ENCODE measurements around the gene ZNF697.

The ZNF697 gene

DNA sequence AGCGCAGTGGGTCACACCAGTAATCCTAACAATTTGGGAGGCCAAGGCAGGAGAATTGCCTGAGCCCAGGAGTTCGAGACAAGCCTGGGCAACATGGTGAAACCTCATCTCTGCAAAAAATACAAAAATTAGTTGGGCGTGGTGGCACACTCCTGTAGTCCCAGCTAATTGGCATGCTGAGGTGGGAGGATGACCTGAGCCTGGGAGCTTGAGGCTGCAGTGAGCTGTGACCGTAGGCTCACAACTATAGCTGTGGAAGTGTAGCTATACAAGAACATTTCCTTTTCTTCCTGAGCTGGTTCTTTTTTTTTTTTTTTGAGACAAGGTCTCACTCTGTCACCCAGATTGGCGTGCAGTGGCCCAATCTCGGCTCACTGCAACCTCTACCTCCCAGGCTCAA lies 19.1 kb upstream of the ZNF697 start:
- no peak for TF ChIP-seq RAD21 (IDR thresholded peaks at IDR 0.05; ENCODE audit: low read depth)
- no peak for TF ChIP-seq TEAD4 (IDR thresholded peaks at IDR 0.05)
- no peak for TF ChIP-seq FOXM1 (IDR thresholded peaks at IDR 0.05; ENCODE audit: borderline replicate concordance, low read depth)
- TF ChIP-seq, protein P1, sequence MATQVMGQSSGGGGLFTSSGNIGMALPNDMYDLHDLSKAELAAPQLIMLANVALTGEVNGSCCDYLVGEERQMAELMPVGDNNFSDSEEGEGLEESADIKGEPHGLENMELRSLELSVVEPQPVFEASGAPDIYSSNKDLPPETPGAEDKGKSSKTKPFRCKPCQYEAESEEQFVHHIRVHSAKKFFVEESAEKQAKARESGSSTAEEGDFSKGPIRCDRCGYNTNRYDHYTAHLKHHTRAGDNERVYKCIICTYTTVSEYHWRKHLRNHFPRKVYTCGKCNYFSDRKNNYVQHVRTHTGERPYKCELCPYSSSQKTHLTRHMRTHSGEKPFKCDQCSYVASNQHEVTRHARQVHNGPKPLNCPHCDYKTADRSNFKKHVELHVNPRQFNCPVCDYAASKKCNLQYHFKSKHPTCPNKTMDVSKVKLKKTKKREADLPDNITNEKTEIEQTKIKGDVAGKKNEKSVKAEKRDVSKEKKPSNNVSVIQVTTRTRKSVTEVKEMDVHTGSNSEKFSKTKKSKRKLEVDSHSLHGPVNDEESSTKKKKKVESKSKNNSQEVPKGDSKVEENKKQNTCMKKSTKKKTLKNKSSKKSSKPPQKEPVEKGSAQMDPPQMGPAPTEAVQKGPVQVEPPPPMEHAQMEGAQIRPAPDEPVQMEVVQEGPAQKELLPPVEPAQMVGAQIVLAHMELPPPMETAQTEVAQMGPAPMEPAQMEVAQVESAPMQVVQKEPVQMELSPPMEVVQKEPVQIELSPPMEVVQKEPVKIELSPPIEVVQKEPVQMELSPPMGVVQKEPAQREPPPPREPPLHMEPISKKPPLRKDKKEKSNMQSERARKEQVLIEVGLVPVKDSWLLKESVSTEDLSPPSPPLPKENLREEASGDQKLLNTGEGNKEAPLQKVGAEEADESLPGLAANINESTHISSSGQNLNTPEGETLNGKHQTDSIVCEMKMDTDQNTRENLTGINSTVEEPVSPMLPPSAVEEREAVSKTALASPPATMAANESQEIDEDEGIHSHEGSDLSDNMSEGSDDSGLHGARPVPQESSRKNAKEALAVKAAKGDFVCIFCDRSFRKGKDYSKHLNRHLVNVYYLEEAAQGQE (IDR thresholded peaks at IDR 0.05; ENCODE audit: low read depth) = no peak
- TF ChIP-seq, protein P2, sequence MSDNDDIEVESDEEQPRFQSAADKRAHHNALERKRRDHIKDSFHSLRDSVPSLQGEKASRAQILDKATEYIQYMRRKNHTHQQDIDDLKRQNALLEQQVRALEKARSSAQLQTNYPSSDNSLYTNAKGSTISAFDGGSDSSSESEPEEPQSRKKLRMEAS (IDR thresholded peaks at IDR 0.05) = no peak
- no peak for TF ChIP-seq NFIC (IDR thresholded peaks at IDR 0.05)
- TF ChIP-seq CREB1 (IDR thresholded peaks at IDR 0.05; ENCODE audit: low read depth) = no peak
- TF ChIP-seq EGR1 (IDR thresholded peaks at IDR 0.05) = no peak
- no peak for TF ChIP-seq ZBTB7A (IDR thresholded peaks at IDR 0.05; ENCODE audit: low read depth)

DNA sequence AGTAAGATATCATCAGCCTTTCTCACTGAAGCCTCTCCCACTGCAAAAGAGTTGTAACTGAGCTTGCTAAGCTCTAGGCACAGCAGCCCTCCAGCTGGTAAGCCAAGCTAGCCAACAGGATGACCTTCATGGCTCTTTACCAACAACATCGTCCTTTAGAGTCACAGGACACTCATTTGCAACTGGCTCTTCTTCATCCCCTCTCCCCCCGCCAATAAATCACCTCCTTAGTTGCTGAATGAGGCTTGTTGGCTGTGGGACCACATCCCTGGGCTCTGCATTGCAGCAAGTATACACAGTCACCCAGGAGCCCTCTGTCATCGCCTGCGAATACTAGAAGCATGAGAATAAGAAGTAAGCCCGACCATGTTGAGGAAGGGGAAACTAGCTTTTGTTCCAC lies 16.0 kb upstream of the ZNF697 start:
- no peak for TF ChIP-seq TAF1 (IDR thresholded peaks at IDR 0.05; ENCODE audit: low read depth)
- no peak for TF ChIP-seq CREB1 (IDR thresholded peaks at IDR 0.05; ENCODE audit: low read depth)
- TF ChIP-seq TEAD4 (IDR thresholded peaks at IDR 0.05) = no peak
- TF ChIP-seq TCF12 (IDR thresholded peaks at IDR 0.05; ENCODE audit: low read depth) = no peak
- no peak for TF ChIP-seq FOXM1 (IDR thresholded peaks at IDR 0.05; ENCODE audit: borderline replicate concordance, low read depth)
- no peak for TF ChIP-seq RAD21 (IDR thresholded peaks at IDR 0.05; ENCODE audit: low read depth)
- no peak for TF ChIP-seq CEBPB (IDR thresholded peaks at IDR 0.05)
- TF ChIP-seq, protein P3, sequence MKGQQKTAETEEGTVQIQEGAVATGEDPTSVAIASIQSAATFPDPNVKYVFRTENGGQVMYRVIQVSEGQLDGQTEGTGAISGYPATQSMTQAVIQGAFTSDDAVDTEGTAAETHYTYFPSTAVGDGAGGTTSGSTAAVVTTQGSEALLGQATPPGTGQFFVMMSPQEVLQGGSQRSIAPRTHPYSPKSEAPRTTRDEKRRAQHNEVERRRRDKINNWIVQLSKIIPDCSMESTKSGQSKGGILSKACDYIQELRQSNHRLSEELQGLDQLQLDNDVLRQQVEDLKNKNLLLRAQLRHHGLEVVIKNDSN (IDR thresholded peaks at IDR 0.05) = no peak
- no peak for TF ChIP-seq EP300 (IDR thresholded peaks at IDR 0.05; ENCODE audit: borderline replicate concordance)
- TF ChIP-seq EGR1 (IDR thresholded peaks at IDR 0.05) = no peak
- TF ChIP-seq, protein P2 (IDR thresholded peaks at IDR 0.05) = no peak
- TF ChIP-seq YY1 (IDR thresholded peaks at IDR 0.05; ENCODE audit: low read depth) = no peak

DNA sequence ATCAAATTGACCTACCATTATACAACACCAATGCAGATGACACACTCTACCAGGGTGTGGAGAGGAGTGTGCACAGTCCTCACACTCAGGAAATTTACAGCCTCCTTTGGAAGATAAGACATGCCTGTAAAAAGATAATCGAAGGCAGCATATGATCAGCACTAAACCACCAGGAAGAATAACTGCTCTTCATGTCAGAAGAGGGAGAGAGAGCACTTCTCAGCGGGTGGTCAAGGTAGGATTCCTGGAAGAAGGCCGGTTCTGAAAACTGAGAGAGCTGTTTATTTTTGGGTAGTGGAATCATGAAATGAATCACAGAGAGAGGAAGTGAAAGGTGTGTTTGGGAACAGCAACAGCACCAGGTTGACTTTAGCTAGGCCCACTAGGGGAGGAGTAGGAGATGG lies 14.0 kb upstream of the ZNF697 start:
- no peak for TF ChIP-seq TAF1 (IDR thresholded peaks at IDR 0.05; ENCODE audit: low read depth)
- TF ChIP-seq TEAD4 (IDR thresholded peaks at IDR 0.05) = no peak
- TF ChIP-seq, protein P1 (IDR thresholded peaks at IDR 0.05; ENCODE audit: low read depth) = no peak
- TF ChIP-seq, protein P2 (IDR thresholded peaks at IDR 0.05) = no peak
- TF ChIP-seq, protein P3 (IDR thresholded peaks at IDR 0.05) = no peak
- TF ChIP-seq EP300 (IDR thresholded peaks at IDR 0.05; ENCODE audit: borderline replicate concordance) = no peak
- no peak for TF ChIP-seq CREB1 (IDR thresholded peaks at IDR 0.05; ENCODE audit: low read depth)
- TF ChIP-seq EGR1 (IDR thresholded peaks at IDR 0.05) = no peak
- TF ChIP-seq NFIC (IDR thresholded peaks at IDR 0.05) = no peak
- no peak for TF ChIP-seq CEBPB (IDR thresholded peaks at IDR 0.05)
- TF ChIP-seq YY1 (IDR thresholded peaks at IDR 0.05; ENCODE audit: low read depth) = no peak

DNA sequence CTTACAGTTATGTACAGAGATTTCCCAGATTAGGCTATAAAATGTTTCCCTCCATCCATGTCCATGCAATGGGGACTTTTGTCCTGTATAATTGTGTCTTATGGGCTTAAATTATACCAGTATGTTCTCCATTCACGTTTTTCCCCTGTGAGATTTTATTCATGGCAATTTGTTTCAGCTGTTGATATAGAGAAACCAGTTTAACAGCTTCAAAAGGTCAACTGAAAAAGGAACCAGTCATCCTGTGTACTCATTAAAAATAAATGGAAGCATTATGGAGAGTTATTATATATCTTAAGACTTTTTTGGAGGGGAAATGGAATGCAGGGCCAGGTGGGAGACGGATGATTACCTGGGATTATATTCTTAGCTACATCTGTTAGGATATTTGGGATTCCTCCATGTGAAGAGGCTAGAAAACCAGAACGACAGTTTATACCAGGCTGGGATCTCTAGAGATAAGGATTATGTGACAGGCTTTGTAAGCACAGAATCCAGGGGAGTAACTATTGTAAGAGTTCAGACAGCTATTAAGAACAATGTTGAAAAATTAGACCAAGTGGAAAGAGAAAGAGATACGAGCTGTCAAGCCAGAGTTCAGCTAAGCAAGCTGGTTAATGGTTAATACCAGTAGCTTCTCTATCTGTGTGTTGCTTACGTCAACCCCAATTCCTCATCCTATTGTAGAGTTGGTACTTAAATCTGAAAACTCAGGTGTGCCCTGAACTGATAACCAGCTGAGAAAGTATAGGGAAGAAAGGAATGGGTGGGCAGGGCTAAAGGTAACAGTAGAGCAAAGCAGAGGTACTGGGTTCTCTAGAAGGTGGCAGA lies 12.4 kb upstream of the ZNF697 start:
- TF ChIP-seq, protein P3 (IDR thresholded peaks at IDR 0.05) = no peak
- no peak for TF ChIP-seq TEAD4 (IDR thresholded peaks at IDR 0.05)
- TF ChIP-seq EGR1 (IDR thresholded peaks at IDR 0.05) = no peak
- TF ChIP-seq NFIC (IDR thresholded peaks at IDR 0.05) = no peak
- TF ChIP-seq RAD21 (IDR thresholded peaks at IDR 0.05; ENCODE audit: low read depth) = no peak
- no peak for TF ChIP-seq CREB1 (IDR thresholded peaks at IDR 0.05; ENCODE audit: low read depth)
- TF ChIP-seq, protein P2 (IDR thresholded peaks at IDR 0.05) = no peak
- no peak for TF ChIP-seq ZBTB7A (IDR thresholded peaks at IDR 0.05; ENCODE audit: low read depth)
- TF ChIP-seq YY1 (IDR thresholded peaks at IDR 0.05; ENCODE audit: low read depth) = no peak
- TF ChIP-seq TAF1 (IDR thresholded peaks at IDR 0.05; ENCODE audit: low read depth) = no peak

DNA sequence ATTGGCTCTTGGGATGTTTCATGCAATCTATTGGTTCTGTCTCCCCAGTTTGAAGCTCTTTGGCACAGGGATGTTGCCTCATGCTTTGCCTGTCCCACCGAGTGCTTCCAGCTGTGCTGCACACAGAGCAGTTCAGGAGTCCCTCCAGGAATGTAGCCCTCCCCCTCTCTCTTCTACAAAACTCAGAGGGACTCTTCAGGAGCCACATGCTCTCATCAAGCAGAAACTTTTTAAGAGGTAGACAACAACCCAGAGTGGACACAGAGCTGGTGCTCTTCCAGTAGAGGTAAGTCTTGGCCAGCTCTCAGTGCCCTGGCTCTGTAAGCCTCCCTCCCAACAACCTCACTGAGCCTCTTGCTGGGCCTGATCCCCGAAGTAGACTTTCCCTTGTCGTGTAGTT lies 11.6 kb upstream of the ZNF697 start:
- no peak for TF ChIP-seq CREB1 (IDR thresholded peaks at IDR 0.05; ENCODE audit: low read depth)
- TF ChIP-seq CEBPB (IDR thresholded peaks at IDR 0.05) = no peak
- no peak for TF ChIP-seq RAD21 (IDR thresholded peaks at IDR 0.05; ENCODE audit: low read depth)
- TF ChIP-seq YY1 (IDR thresholded peaks at IDR 0.05; ENCODE audit: low read depth) = no peak
- TF ChIP-seq ZBTB7A (IDR thresholded peaks at IDR 0.05; ENCODE audit: low read depth) = no peak
- TF ChIP-seq TAF1 (IDR thresholded peaks at IDR 0.05; ENCODE audit: low read depth) = no peak
- TF ChIP-seq TEAD4 (IDR thresholded peaks at IDR 0.05) = no peak
- TF ChIP-seq, protein P2 (IDR thresholded peaks at IDR 0.05) = no peak
- TF ChIP-seq EP300 (IDR thresholded peaks at IDR 0.05; ENCODE audit: borderline replicate concordance) = no peak
- no peak for TF ChIP-seq NFIC (IDR thresholded peaks at IDR 0.05)
- TF ChIP-seq, protein P3 (IDR thresholded peaks at IDR 0.05) = no peak
- no peak for TF ChIP-seq TCF12 (IDR thresholded peaks at IDR 0.05; ENCODE audit: low read depth)
- no peak for TF ChIP-seq EGR1 (IDR thresholded peaks at IDR 0.05)

Data from Ishikawa (cell line).